ENCODE data around the gene CD9.
"Not testable (repeated sequence)": the region's sequence is repeated elsewhere in the genome, so short reads cannot be mapped to it uniquely, and the experiment has no call there.

Gene CD9

DNA sequence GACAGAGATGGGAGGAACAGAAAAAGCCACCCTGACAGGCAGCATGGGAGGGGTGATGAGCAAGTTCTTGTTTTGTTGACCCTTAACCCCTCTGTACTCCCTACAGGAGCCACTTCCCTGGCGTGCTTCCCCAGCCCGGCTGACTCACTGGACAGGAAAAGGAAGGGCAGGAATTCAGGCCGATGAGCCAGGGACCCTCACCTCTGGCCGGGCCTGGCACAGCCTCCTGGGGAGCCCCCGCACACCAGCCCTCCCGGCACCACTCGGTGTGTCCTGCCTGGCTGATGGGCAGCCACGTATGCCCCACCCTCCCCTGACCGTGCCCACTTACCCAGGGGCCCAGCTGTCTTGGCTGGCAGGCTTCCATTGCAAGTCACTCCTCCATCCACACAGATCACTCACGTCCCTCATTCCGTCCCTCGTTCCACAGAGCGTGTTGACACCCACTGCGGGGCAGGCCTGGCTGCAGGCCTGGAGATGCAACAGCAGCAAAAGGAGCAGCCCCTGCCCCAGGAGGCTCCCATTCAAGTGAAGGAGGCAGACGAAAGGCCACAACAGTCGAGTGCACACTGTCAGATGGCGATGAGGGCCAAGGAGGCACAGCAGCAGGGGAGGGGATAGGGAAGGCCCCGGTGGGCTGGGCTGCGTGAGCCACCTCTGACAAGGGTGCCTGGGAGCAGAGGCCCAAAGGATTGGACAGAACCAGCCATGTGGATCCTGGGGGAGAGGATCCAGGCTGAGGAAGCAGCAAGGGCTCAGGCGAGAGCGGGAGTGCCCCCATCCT, 19.7 kb upstream of the CD9 start:
- no peak for DNase-seq

DNA sequence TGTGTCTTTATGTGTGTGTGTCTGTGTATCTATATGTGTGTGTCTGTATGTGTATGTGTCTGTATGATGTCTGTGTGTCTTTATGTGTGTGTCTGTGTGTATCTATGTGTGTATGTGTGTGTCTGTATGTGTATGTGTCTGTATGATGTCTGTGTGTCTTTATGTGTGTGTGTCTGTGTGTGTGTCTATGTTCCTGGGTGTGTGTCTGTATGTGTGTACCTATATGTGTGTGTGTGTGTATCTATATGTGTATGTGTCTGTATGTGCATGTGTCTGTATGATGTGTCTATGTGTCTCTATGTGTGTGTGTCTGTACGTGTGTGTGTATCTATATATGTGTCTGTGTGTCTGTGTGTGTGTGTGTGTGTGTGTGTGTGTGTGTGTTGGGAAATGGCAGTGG, 19.0 kb upstream of the CD9 start:
- no peak for DNase-seq

DNA sequence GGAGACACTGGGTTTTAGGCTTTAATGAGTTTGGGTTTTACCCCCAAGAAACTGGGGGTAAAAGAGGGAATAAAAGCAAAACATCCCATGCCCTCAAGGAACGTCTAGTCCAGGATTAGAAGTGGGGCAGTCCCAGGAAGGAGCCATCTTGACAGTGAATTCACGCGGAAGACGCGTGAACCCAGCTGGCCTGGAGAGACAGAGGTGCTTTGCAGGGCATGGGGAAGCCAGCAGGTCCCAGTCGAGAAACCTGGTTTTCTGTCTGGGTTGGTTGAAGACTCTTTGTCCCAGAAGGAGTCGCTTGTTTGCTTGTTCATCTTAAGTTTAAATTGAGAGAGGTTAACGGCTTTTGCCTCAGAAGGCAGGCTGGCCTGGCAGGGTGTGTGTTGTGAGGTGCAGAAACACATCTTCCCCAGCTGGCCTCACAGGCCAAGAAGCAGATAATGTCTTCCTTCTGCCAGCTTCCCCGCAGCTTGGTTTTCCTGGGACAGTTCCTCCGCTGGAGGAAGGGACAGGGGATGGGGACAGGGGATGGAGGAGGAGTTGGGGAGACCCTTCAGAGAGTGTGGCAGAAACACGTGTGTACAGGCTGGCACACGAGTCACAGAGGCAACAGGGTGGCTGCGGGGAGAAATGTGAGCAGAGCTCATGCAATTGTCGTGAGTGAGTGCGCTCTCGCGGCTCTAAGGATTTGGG, 18.5 kb upstream of the CD9 start:
- DNase-seq, result no peak

DNA sequence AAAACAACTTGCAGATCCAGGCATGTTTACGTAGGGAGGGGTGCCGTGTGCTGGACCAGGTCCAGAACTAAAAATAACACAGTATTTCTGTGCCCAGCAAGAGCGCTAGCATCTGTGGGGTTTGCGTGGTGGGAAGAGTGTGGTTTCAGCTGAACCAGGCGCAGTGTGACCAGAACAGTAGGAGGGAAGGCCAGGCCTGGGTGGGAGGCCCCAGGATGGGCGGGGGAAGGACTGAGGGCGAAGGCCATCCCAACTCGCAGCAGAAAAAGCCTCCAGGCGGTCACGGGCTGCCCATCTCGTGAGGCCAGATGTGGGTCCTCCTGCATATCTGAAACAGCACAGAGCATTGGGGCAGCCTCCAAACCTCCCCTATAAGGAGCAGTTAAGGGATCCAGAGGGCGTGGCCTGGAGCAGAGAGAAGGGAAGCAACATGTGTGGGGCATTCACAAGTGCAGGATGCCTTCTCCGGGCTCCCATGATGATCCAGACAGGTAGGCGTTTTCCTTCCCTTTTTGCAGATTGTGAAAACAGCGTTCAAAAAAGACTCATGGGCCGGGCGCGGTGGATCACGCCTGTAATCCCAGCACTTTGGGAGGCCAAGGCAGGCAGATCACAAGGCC, 17.8 kb upstream of the CD9 start:
- DNase-seq, result no peak

DNA sequence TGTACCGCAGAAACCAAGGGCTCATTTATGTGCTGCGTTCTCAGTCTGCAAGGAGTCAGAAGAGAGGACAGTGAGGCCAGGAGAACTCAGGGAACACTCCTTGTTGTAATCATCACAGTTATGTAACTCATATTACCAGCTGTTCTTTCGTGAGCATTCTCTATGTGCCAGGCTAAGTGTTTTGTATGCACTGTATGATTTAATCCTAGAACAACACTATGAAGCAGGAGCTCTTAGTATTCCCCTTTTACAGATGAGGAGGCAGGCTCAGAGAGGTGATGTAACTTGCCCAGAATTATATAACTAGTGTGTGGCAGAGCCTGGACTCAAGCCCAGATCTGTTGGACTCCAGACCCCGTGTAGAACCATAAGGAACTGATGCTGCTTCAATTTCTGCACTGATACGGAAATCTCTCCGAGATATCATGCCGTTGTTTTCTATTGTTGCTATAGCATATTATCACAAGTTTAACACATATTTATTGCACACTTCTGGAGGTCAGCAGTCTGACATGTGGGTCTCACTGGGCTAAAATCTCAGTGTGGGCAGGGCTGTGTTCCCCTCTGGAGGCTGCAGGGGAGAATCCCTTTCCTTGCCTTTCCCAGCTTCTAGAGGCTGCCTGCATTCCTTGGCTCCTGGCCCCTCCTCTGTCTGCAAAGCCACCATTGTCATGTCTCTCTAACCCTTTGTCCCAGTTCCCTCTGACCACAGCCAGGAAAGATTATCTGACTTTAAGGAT, 16.3 kb upstream of the CD9 start:
- no peak for DNase-seq

DNA sequence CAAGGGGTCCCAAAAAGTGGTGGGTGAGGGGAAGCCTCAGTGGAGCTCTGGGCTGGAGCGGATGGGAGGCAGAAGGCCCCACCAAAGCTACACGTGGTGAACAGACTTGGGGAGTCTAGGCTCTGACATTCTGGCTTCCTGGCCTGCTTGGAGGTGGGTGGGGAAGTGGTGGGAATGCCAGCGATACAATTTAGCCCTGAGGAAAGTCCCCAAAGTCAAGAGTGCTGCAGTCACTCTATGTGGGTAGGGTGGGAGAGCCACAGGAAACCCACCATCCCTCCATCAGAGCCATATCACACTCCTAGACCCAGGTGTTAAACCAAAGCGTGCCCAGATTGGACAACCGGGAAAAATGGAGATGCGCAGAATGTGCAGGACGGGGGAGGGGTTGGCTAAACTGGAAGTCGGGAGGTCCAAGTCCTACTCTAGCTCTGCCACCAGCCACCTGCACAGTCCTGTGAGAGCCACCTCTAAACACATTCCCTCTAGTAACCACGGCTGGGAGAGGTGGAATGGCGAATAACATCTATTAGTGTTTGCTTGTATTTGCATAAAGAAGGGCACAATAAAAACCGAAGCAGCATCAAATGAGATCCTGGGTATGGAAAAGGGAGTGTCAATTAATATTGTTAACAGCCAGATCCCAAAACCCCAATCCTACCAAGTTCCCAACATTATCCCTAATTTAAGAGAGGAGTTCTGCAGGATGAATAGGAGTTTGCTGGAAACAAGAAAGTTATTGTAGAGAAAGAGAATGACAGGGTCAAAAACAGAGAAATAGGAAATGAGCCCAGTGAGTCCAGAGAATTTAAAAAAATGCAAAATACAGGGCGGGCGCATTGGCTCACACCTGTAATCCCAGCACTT, 14.0 kb upstream of the CD9 start:
- no peak for DNase-seq

DNA sequence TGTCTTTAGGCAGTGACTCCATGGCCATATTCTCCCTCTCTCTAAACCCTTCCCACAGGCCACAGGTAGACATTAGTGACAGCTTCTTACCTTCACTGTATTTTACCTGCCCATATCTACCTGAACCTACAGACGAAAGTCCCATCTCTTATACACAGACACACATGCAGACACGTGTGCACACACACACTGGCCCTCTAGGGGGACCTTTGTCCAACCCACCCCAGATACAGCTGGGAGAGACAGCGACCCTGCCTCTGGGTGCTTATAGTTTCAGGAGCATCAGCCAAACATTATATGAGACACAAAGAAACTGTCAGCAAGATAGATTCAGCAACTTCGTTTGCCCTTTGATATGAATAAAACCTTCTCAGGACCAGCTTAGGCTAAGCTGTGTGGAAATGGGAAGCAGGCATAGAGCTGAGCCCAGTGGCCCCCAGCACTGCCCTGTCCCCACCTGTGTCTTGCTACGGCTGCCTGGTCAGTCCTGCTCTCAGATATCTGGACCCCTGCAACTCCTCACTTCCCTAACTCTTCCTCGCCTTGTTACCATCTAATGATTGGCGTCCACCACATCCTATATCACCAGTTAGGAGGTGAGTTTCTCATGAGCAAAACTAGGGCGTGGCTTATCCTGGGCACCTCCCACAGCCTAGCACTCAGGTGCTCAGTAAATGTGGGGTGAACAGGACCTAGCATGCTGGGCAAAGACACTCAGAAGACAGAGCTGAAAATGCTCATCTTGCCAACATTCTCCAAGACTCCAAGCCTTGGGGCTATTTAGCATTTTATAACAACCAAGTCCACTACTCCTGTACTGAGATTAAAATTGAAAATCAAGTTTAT, 12.0 kb upstream of the CD9 start:
- DNase-seq, result no peak

DNA sequence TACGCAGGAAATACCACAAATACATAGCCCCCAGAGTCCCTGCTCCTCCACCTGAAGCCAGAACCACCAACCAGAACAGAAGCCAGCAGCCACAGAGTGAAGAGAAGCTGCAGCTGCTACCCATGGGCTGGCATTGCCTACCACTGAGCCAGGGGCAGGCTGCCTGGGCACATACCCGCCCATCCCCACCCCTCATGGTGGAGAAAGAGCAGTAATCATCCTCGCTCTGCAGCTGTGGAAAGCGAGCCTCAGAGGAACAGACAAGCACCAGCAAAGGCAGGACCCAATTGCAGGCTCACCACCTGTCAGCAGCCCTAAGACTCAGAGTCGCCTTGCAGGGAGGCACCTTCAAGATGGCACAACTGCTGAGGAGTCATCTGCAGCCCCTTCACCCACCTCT, 11.2 kb upstream of the CD9 start:
- DNase-seq, result no peak

DNA sequence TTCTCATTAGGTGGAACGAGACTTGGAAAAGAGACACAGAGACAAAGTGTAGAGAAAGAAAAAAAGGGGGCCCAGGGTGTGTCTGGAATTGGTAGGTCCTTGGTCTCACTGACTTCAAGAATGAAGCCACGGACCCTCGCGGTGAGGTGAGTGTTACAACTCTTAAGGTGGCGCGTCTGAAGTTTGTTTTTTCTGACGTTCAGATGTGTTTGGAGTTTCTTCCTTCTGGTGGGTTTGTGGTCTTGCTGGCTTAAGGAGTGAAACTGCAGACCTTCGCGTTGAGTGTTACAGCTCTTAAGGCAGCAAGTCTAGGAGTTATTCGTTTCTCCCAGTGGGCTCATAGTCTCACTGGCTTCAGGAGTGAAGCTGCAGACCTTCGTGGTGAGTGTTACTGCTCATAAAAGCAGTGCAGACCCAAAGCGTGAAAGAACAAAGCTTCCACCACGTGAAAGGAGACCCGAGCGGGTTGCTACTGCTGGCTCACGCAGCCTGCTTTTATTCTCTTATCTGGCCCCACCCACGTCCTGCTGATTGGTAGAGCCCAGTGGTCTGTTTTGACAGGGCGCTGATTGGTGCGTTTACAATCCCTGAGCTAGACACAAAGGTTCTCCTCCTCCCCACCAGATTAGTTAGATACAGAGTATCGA, 10.1 kb upstream of the CD9 start:
- not testable (repeated sequence) for DNase-seq

DNA sequence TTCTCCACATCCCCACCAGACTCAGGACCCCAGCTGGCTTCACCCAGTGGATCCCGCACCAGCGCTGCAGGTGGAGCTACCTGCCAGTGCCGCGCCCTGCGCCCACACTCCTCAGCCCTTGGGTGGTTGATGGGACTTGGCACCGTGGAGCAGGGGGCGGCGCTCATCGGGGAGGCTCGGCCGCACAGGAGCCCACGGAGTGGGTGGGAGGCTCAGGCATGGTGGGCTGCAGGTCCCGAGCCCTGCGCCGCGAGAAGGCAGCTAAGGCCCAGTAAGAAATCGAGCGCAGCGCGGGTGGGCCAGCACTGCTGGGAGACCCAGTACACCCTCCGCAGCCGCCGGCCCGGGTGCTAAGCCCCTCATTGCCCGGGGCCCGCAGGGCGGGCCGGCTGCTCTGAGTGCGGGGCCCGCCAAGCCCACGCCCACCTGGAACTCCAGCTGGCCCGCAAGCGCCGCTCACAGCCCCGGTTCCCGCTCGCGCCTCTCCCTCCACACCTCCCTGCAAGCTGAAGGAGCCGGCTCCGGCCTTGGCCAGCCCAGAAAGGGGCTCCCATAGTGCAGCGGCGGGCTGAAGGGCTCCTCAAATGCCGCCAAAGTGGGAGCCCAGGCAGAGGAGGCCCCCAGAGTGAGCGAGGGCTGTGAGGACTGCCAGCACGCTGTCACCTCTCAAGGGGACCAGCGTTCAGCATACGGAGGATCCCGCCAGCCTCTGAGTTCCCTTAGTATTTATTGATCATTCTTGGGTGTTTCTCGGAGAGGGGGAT, 9.3 kb upstream of the CD9 start:
- DNase-seq, result not testable (repeated sequence)

DNA sequence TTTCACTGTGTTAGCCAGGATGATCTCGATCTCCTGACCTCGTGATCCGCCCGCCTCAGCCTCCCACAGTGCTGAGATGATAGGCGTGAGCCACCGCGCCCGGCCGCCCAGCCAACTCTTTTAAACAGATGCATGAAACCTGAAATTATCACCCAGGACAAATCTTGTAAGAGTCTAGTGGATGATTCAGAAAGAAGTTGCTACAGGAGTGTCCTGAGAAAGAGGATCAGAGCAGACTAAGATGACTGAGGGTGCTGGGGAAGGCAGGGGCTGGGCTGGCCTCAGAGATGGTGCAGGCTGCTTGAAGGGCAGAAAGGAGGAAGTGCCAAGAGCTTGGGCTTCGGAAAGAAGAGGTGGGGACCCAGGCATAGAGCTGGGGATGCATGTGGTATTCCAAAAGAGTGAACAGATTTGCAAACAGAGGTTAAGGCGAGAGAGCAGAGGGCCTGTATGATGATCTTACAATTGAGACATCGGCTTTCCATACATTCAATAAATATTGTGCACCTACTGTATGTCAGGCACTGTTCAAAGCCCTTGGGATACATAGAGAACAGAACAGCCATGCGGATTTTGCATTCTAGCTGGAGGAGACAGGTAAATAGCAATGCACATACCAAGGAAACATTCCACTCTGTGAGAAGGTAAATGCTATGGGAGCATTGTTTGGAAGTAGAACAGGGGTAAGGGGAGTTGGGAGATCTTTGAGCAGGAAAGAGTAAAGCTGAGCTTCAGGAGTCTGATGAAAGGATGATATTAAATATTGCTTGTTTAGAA, 7.4 kb upstream of the CD9 start:
- DNase-seq, result no peak

DNA sequence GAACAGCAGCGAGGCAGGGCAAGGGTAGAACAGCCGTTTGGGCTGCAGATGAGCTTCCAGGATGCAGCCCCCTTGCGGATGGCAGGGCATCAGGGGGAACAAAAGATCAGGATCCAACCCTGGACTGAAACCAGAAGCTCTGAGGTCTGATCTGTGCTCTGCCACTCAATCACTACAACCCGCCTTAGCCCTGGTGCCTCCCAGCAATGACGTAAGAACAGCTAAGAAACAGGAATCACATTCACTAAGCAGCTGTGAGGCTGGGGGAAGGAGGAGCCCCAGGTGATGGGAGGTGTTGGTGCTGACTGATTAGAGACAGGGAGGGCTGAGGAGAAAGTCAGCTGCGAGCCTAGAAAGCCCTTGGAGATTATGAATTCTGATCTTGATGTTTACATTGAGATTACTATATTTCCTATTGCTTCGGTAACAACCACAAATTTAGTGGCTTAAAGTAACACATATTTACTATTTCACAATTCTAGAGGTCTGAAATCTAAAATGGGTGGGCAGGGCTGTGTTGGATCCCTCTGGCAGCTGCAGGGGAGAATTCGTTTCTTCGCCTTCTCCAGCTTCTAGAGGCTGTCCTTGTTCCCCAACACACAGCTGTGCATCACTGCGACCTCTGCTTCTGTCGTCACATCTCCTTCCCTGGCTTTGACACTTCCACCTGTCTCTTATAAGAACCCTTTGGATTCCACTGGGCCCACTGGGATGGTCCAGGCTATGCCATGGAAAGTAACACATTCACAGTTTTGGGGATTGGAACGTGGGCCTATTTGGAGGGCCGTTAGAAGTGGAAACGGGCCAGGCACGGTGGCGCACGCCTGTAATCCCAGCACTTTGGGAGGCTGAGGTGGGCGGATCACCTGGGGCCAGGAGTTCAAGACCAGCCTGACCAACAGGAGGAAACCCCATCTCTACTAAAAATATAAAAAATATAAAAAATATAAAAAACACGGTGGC, 6.1 kb upstream of the CD9 start:
- no peak for DNase-seq

DNA sequence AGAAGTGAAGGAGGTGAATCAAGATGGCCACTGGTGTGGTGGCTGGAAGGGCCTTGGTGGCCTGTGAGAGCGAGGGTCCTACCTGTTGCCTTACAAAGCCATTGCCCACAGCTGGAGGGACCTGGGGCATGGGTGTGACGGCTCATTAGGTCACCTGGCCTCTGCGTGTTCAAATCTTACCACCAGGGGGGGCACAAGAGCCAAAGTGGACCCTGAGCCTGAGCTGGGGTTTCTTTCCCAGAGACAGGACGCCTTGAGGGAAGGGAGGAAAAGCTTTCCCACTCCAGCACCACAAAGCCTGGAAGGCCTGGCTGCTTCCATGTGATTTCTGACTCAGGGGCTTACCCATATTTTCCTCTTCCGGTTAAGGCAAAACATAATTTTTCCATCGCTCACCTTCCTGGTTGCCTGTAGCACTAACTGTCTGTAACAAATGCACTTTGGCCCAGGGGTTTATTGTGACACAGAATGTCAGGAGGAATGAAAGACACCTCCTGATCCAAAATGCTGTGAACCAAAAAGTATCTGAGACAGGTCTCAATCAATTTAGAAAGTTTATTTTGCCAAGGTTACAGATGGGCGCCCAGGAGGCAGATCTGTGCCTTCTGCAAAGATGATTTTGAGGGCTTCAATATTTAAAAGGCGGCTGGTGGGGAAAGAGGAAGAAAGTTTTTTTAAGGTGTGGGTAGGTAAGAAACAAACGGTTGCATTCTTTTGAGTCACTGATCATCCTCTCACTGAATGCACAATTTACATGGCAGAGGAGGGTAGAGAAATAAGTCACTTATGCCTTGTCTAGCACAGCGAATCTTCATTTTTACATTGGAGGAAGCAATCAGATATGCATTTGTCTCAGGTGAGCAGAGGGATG, 4.3 kb upstream of the CD9 start:
- DNase-seq, result peak; percentile 82

DNA sequence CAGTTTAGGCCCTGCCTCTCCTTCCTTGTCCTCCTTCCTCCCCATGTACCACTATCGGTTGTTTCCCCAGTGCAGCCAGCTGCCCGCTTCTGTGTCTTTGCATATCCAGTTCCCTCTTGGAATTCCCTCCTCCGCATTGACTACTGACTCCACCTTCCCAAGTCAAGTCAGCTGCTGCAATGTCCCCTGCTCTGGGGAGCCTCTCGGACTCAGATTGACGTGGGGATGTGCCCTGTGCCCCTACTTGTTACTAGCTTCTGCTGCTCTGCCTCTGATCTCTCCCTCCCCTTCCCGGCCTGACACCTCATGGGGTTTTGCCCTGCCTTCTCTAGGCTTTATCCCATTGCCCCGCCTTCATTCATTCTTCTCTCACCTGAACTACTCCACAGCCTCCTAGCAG, 2.1 kb upstream of the CD9 start:
- DNase-seq, result no peak

DNA sequence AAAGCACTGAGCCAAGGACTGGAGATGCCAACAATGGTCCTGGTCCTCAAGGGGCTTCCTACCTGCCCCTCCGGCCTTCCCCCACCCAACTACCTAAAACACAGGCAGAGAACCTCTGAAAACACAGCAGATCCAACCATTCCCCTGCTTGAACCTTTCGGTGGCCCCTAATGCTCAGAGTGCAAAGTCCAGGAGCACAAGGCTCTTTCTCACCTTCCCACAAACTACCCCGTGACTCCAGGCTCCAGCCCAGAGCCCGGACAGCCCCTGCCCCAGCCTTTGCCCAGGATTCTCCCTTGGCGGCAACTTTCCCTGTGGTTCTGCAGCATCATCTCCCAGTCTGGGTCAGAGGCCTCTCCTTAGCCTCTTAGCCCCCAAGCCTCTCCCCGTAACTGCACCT, 1.6 kb upstream of the CD9 start:
- DNase-seq, result no peak

DNA sequence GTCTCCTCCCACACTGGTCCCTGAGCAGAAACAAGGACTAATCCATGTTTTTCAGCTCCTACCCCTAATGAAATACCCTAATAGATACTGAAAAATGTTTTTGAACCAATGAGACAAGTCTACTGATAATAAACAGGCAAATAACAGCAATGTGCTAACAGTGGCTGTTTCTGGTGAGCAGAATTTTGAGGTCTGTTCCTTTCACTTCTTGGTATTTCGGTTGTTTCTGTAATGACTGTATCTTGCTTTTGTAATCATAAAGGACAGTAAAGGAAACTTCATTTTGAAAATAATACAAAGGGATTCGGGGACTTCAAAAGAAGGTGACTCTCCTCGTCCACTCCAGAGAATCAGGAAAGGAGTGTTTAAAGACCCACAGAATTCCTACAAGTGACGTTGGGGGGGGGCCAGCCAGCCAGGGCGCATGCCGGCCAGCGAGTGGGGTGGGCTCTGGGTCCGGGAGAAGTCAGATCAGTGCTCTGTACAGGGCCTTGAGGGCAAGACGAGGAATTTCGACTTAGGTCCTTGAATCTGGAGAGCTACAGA, 1.1 kb upstream of the CD9 start:
- DNase-seq, result no peak

Data from activated CD4-positive, CD25-positive, alpha-beta regulatory T cell treated with anti-CD3 and anti-CD28 coated beads, Interleukin-2, amount 50 U/mL, for 72 hours (primary cell).